NCI-H2196 treated with DMSO at 0.1 percent for 48 hours (cell line): ENCODE data around the gene KRT28.
A peak's percentile ranks its signal among the peaks of the same experiment; 100 is the strongest.
"Not testable (repeated sequence)": the region's sequence is repeated elsewhere in the genome, so short reads cannot be mapped to it uniquely, and the experiment has no call there.

Experiments
- DNase-seq: peaks from one replicate; lab custom pipeline; 2025; ENCODE audit not compliant: unreplicated experiment; lab: John Stamatoyannopoulos, UW

The KRT28 gene

DNA sequence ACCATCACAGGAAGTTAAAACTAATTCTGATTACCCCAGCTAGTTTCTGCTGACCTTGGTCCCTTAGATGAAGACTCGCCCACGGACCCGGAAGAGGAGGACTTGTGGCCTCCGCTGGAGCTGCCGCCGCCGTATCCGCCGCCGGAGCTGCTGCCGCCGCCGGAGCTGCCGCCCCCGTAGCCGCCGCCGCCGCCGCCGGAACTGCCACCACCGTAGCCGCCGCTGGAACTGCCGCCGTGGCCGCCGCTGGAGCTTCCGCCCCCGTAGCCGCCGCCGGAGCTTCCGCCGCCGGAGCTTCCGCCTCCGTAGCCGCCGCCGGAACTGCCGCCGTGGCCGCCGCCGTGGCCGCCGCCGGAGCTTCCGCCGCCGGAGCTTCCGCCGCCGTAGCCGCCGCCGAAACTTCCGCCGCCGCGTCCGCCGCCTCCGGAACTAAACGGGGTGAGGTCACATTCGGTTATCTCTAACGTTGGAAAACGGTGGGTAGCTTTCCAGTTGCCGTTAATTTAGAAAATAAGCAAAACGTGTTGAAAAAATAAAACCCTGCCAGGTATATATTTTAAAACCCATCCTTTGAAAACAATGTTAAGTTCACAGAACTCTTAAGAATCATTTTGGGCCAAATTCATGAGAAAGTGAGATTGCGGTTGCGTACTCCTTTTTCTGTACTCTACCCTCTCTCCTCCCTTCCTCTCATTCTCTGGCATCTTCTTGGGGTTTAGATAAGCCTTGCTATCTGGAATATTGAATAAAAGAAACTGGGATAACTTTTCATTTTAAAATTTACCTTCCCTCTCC, 19.2 kb upstream of the KRT28 start:
- peak; percentile 20 for DNase-seq

DNA sequence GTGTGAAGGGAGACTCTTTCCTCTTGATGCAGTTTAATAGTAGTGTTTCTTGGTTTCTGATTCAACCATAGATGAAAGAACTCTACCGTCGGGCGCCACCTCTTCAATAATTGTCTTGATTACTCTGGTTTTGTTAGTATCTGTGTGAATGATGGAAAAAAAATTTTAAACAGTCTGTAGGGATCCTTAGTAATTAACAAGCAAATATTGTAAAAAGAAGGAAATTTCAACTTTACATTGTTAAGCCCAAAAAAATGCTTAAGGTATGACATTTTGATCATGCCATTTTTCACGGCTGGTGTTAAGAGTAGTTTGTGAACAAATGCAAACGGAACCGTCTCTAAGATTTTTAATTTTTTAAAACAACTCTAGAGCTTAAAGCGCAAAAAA, 18.6 kb upstream of the KRT28 start:
- no peak for DNase-seq

DNA sequence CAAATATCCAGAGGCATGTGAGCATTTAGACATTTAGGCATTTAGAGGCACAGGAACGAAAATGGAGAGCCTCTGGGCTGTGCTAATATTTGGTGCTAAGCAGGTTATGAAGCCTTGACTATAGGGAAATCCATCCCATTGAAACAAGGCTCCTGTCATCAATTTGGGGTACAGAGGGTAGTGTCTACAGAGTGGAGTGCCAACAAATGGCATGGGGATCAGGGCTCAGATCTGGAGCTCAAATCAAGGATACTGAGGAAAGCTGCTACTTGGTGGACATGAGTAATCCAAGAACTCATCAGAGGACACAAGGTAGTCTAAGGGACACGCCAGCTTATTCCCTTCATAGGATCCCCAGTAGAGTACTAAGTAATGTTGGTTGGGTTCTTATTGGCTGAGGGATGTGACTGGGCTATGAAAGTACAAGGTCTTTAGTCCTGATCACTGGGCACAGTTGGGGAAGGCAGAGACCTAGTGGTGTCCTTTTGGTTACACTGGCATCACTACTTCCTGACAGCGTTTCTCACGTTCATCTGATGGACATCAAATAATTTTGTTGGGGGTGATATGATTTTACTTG, 17.4 kb upstream of the KRT28 start:
- no peak for DNase-seq

DNA sequence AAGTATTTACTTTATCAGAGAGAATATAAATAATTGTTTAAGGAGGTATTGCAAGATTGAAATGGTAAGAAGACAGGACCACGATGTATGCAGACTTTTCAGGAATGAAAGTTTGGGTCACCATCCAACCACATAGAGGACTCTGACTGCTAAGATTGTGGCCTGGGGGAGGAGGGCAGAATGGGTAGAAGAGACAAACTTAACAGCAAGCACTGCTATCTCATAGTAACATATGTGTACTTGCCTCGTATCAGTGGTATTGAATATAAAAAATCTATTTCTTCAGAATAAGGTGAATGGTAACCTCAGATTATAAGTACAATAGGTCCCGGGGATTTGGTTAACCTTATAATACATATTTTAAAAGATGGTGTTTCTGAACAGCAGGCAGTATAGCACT, 16.8 kb upstream of the KRT28 start:
- DNase-seq = no peak

DNA sequence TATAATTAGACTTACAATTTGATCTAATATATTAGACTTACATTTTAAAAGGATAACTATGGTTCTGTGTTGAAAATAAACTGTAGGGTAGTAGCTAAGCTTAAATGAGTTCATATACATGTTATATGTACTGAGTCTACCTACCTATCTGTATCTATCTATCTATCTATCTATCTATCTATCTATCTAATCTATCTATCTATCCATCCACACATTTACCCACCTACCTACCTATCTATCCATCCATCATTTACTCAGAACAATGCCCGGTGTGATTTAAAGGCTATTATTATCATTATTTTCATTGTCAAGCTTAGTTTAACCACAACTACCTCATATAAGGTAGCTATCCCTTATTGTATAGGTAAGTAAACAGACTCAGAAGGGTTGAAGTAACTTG, 15.6 kb upstream of the KRT28 start:
- DNase-seq = no peak

DNA sequence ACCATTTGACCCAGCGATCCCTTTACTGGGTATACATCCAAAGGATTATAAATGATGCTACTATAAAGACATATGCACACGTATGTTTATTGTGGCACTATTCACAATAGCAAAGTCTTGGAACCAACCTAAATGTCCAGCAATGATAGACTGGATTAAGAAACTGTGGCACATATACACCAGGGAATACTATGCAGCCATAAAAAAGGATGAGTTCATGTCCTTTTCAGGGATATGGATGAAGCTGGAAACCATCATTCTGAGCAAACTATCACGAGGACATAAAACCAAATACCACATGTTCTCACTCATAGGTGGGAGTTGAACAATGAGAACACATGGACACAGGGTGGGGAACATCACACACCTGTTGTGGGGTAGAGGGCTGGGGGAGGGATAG, 14.9 kb upstream of the KRT28 start:
- not testable (repeated sequence) for DNase-seq

DNA sequence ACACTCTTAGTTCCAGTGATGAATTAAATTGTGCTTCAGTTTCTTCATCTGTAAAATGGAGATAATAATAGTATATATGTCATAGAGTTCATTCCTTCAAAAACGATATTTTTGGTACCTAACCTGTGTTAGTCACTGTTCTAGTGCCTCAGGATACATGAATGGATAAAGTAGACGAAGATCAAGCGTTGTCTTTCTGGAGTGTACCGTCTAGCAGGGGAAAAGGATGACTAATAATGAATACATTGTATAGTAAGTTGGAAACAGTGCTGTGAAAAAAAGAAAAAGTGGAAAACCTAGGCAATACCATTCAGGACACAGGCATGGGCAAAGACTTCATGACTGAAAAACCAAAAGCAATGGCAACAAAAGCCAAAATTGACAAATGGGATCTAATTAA, 14.0 kb upstream of the KRT28 start:
- no peak for DNase-seq

DNA sequence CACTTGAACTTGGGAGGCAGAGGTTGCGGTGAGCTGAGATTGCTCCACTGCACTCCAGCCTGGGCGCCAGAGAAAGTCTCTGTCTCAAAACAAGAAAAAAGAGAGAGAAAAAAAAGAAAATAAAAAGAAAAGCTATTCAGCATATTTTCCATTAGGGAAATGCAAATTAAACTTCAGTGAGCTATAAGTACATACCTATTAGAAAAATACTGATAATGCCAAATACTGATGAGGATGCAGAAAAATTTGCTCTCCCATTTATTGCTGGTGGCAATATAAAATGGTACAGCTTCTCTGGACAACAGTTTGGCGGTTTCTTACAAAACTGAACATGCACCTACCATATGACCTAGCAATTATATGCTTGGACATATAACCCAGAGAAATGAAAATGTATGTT, 12.9 kb upstream of the KRT28 start:
- DNase-seq = no peak

DNA sequence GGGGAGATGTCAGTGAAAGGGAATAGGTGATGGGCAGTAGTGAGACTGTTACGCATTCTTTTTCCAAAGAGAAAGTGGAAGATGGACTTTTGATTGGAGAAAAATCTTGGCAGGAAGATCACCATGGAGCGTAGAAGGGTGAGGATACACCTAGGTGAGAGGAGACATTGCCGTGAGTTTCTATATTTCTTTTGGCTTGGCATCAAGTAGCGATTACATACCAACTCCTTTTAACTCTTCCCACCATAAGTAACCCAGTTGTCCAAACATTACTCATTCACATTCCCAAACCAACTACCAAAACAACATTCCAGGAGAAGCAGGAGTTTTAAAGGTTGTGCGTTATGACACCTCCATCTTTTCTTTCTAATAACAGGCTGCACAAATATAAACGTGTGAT, 10.7 kb upstream of the KRT28 start:
- no peak for DNase-seq

DNA sequence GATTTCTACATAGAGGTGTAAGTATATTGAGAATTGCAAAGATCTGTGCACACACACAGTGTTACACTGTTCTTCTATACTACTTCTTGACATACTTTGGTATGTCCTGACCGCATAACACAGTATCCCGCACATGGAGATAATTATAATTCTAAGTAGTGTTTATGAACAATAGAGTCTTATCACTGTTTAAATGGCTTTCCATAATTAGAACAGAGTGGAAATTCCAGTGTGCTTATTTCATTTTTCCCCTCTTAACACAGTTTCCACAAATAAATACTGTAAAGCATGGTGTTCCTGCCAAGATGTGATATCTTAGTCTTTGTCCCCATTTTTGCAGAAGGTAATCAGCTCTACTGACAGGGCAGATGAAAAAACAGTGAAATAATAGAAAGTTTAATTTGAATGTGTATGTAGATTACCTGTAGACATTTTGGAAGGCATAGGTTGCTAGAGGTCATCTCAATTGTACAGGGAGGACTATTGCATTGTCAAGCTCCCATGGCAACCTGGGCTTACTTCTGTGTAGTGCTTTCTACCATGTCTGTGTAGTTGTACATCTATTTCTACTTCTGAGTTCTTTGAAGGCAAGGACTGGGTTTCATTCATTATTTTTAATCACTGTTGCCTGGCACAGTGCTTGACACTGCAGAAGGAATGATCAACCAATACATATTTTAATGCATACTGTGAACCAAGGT, 10.1 kb upstream of the KRT28 start:
- no peak for DNase-seq

DNA sequence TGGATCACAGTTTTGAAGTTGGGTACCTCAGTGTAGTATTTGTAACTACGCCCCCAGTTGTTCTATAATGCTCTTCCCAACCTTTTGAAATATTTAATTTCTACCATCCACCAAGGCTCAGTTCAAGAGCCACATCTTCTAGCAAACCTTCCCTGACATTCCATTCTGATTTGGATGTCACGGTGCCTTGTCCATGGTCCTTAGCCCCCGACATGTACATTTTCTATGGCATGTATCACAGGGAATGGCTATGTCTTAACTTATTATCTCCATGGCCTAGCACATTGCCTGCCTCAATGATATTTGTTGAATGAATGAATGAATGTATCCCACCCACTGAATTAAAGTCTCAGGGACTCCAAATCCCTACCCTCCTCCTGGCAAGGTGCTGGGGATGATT, 6.4 kb upstream of the KRT28 start:
- DNase-seq = no peak

DNA sequence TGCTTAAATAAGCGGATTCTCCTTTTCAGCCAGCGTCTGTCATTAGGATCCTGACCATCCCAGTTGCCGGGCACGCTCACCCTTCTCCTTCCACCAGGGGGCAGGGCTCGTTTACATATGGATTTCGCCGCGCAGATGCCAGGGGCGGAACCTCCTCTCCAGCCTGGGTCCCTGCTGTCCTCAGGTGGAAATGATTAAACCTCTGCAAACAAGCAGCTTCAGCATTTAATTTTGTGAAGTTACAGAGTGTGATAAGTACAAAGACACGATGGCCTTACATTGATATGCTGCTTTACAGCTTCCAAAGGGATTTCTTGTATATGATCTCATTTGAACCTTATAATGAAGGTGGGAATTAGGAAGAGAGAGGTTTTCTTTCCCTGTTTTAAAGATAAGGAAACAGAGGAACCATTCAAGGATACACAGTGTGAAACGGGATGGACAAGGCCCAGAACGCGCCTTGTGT, 3.9 kb upstream of the KRT28 start:
- peak; percentile 54 for DNase-seq

DNA sequence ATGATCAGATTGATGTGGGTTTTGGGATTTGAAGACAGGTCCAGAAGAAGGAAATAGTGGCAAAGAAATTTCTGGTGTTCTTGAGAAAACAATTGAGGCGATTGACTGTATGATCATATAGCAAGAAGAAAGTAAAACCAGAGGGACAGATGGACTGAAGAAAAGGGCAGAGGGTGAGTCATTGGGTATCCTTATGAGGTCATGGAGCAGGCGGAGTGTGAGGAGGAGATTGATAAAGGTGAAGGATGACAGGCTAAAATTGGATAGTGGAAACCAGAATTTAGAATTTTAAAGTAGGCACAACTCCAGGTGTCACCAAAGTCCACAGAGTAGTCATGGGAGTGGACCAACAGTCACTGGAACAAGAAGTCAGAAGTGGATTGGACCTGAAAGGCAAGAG, 1.4 kb upstream of the KRT28 start:
- no peak for DNase-seq

DNA sequence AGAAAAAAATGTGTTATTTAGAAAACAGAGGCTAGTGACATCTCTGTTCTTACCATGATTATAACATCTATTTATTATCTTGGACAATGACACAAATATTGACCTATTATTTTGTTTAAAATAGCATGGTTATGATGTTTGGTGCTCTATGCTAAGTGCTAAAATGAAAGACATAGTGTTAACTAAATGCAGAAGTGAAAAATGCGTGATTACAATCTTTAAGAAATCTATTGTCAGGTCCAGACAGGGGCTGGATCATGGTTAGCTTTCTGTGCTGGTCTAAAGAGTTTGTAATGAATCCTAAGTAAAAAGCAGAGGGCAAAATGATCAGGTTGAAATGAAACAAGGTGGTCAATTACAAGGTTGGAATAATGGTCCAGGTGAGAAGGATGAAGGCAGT, 622 bp upstream of the KRT28 start:
- DNase-seq = no peak

DNA sequence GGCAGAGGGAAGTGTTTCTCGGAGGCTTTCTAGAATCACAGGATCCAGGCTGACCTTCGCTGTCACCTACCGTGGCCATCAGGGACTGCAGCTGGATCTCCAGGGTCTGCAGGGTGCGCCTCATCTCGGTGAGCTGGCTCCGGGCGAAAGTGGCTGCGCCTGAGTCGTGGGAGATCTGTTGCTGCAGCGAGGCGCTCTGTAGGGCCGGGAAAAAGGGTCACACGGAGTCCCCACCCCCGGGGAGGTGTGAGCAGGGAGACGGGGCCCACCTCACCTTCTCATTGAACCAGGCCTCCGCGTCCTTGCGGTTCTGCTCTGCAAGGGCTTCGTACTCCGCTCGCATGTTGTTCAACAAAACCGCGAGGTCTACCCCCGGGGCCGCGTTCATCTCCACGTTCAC, 2.9 kb downstream of the KRT28 start:
- no peak for DNase-seq

DNA sequence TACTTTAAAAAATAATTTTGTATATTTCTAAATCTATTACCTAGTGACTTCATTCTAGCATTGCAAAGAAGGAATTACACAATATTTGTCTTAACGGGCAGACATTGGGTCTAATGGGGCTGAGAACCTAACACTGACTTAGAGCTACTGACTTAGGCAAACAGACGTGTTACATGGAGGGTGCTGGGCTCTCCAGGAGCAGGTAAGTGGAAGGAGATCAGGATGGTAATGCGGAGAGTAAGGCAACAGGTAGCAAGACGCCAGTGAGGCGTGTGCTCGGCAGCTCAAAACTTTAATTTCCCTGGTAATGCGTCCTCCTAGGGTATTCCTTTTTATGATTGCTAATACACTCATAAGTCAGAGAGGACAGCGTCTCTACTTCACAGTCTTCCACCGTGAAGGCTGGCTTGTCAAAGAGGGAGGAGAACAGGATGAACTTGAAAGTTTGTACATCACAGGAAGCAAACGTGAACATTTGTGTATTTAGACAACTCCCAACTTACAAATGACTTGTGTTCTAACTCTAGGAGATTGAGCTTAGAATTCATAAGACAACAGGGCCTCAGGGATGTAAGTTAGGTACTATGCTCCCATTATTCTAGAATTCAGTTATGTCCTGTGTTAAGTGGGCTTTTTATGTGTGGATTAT, 4.6 kb downstream of the KRT28 start:
- no peak for DNase-seq

DNA sequence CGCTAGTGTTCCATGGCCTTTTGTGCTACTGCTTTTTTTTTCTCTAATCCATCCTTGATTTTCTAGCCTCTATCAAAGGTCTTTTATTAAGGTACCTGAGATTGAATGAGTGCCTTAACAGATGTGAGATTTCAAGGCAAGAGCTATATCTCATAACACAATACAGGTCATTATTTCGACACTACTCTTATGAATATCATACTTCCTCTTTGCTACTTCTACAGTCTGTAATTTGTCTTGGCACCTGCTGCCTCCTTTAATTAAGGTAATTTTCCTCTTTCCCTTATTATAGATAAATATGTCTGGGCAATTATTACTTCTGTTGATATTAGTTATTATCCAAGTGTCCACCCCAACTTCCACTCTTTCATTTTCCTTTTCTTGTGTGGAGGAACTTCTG, 5.3 kb downstream of the KRT28 start:
- no peak for DNase-seq

DNA sequence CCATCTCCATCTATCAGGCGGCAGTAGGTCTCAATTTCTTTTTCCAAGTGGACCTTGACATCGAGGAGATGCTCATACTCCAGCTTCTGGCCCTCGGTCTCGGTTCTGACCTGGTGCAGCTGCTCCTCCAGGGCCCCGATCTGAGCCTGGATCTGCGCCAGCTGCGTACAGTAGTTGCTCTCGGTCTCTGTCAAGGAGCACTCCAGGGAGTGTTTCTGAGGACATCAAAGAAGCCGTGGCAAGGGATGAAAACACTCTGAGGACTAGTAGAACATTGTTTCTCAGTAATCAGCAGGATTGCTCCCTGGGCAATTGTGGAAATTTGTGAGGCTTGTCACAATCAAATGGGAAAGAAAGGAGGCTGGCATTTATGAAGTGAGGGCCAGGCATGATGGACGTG, 5.9 kb downstream of the KRT28 start:
- no peak for DNase-seq

DNA sequence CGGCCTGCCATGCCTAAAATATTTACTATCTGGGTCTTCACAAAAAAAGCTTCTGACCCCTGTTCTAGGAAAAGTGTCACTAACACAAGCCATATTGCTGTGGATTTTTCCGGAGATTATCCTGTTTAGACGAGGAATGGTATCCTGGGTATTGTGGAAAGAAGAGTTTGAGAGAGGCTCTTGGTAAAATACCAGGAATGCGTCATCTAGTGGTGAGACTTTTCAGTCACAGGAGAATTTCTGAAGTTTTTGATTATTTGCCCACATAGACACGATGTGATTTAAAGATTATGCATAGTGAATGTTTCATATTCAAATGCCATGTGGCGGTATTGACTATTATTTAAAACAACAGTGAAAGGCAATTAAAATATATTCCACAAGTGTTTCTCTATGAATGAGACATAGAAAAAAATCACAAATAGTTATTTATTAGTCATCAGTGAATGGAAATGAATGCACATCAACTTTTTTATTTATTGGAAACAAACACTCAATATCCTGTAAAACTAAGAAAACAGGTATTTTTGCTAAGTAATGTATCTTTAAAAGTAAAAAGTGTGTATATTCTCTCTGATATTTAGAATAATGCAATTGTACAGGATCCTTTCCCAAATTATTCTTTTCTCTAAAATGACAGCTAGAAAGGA, 7.8 kb downstream of the KRT28 start:
- no peak for DNase-seq

DNA sequence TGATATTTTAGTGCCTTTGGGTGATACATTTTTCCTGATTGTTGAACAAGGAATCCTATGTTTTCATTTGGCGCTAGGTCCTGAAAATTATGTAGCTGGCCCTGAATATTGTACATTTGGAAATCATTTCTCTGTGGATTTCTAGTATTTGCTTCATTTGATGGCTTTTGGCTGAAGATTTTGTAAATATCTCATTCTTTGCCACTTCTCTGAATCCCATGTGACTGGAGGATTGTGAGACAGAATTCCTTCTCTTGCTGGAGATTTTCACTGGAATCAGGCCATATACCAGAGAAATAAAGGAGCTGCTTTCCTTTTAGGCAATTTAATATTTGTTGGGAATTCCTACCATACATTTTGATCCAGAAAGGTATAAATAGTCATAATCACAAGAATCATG, 8.6 kb downstream of the KRT28 start:
- no peak for DNase-seq

DNA sequence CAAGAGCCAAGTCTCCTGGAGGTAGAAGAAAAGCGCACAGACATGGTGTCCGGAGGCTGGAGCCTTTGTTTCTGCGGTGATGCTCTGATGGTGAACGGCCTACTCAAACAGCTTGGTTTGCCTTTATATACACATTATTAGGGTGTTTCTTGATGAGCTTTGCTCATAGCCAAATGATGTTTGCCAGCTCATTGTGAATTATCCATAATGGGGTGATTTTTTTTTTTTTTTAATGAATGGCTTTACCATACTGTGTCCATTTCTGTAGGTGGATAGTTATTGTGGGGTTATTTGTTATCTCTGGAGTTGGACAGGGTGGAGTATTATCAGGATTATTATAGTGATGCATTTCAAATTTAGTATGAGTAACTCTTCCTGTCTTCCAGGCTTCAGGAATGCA, 17.3 kb downstream of the KRT28 start, which contains the start of gene KRT27:
KRT27 (minus strand) TSS at position 101 of the 400 bp plus-strand sequence; CDS start at position 44, 57 bp downstream.
- no peak for DNase-seq
